Adrenal gland (tissue), 5 donors: ENCODE measurements around the gene PCDH9.

Source experiments
- POLR2A ChIP-seq, 2 donors: fragments of 450-650 bp; IDR thresholded peaks; one replicate each; pipeline ENCODE4 v1.6.1; 2017; ENCODE audit warnings: antibody characterized with exemption in 2 of 2, mild to moderate bottlenecking in 2 of 2, moderate library complexity in 1 of 2
- TF ChIP-seq, protein P1 (sequence below), 6 experiments: fragments of 450-650 bp in 4 of 6; fragments of 200-600 bp in 2 of 6; sonication (generic) in 1 of 6; IDR thresholded peaks; 1 replicate in 5 of 6; 2 replicates in 1 of 6; pipeline versions ENCODE4 v1.5.1 to v1.8.0; 2016 to 2021; ENCODE audit warnings: antibody characterized with exemption in 6 of 6, mild to moderate bottlenecking in 2 of 6, moderate library complexity in 1 of 6
- donor health status: DM: no; HTN: no; CAD: no.

DNA sequence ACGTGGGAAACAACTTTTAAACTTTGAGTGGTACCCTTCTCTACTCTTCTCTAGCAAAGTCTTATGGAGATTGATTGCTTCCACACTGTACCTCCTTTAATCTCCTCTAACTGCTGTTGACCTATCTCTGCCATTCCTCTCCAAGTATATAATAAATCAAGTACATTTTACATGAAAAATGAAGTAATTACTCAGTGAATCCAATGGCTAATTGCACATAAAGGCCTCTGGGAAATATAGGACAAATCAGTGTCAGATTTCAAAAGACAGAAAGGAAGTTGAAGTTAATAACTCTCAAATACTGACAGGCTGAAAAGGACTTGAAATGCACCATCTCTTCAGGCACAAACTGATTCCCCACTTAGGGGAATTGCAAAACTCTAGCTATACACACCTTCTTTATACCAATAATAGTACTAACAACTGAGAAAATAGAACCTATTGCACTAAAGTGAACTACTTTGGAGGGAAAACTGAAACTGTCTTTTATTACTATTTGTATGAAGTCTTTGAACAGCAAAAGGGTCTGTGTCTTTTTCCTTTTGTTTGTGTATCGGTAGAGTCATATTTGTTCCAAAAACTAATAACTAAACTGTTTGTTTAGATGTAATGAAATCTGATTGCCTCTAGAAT is 701.1 kb downstream of the PCDH9 start:
- no peak for TF ChIP-seq POLR2A (IDR thresholded peaks at IDR 0.05)
- TF ChIP-seq, protein P1, sequence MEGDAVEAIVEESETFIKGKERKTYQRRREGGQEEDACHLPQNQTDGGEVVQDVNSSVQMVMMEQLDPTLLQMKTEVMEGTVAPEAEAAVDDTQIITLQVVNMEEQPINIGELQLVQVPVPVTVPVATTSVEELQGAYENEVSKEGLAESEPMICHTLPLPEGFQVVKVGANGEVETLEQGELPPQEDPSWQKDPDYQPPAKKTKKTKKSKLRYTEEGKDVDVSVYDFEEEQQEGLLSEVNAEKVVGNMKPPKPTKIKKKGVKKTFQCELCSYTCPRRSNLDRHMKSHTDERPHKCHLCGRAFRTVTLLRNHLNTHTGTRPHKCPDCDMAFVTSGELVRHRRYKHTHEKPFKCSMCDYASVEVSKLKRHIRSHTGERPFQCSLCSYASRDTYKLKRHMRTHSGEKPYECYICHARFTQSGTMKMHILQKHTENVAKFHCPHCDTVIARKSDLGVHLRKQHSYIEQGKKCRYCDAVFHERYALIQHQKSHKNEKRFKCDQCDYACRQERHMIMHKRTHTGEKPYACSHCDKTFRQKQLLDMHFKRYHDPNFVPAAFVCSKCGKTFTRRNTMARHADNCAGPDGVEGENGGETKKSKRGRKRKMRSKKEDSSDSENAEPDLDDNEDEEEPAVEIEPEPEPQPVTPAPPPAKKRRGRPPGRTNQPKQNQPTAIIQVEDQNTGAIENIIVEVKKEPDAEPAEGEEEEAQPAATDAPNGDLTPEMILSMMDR (IDR thresholded peaks at IDR 0.05), result no peak
